Neuronal stem cell (in vitro differentiated cells): ENCODE results near the gene THADA.

ENCODE experiments used
- DNase-seq: peaks from one replicate; pipeline ENCODE4 v3.0.0-alpha.2; 2013; ENCODE audit warnings: low spot score
- H2AFZ ChIP-seq: one replicate; pipeline ENCODE4 v1.6.1; 2013; ENCODE audit warnings: mild to moderate bottlenecking, low read length, inconsistent platforms
- H2AK5ac ChIP-seq: 2 replicates; pipeline ENCODE4 v1.6.1; 2013; ENCODE audit warnings: low read depth, mild to moderate bottlenecking, inconsistent platforms, low read length, moderate library complexity, mixed read lengths
- H2BK120ac ChIP-seq: 2 replicates; pipeline ENCODE4 v1.6.1; 2013; ENCODE audit warnings: low read depth, mild to moderate bottlenecking, inconsistent platforms, low read length, moderate library complexity, mixed read lengths
- H2BK12ac ChIP-seq: one replicate; pipeline ENCODE4 v1.6.1; 2013; ENCODE audit warnings: low read length, inconsistent platforms
- H2BK15ac ChIP-seq: 2 replicates; pipeline ENCODE4 v1.6.1; 2013; ENCODE audit warnings: mild to moderate bottlenecking, low read length, inconsistent platforms, mixed read lengths
- H2BK5ac ChIP-seq: one replicate; pipeline ENCODE4 v1.6.1; 2013; ENCODE audit warnings: inconsistent platforms, mild to moderate bottlenecking, low read length, moderate library complexity
- H3K14ac ChIP-seq: one replicate; pipeline ENCODE4 v1.6.1; 2013; ENCODE audit warnings: low read length, inconsistent platforms
- H3K18ac ChIP-seq: 2 replicates; pipeline ENCODE4 v1.6.1; 2013; ENCODE audit warnings: low read length, inconsistent platforms
- H3K23ac ChIP-seq: 2 replicates; pipeline ENCODE4 v1.6.1; 2013; ENCODE audit warnings: low read depth, mild to moderate bottlenecking, mixed read lengths, low read length, inconsistent platforms; ENCODE audit not compliant: poor library complexity
- H3K27ac ChIP-seq: replicated peaks from 3 replicates; pipeline ENCODE4 v1.5.1; 2013; ENCODE audit warnings: low read length, inconsistent platforms
- H3K27me3 ChIP-seq, 3 experiments: 2 replicates each; pipeline ENCODE4 v1.6.1; 2013; ENCODE audit warnings: low read length in 3 of 3, mild to moderate bottlenecking in 2 of 3, inconsistent platforms in 1 of 3, low read depth in 1 of 3, mixed read lengths in 1 of 3, moderate library complexity in 1 of 3; ENCODE audit not compliant: control insufficient read depth in 3 of 3, insufficient read depth in 3 of 3
- H3K36me3 ChIP-seq, 2 donors: replicated peaks in 1 of 2; 2 replicates each; pipeline ENCODE4 v1.6.1; 2013; ENCODE audit warnings: low read length in 2 of 2; ENCODE audit not compliant: control insufficient read depth in 2 of 2, insufficient read depth in 2 of 2
- H3K4ac ChIP-seq: 2 replicates; pipeline ENCODE4 v1.6.1; 2013; ENCODE audit warnings: inconsistent platforms, mild to moderate bottlenecking, low read length, moderate library complexity
- H3K4me1 ChIP-seq, 2 donors: 1 replicate in 1 of 2; 2 replicates in 1 of 2; pipeline ENCODE4 v1.6.1; 2013; ENCODE audit warnings: low read length in 2 of 2, low read depth in 1 of 2; ENCODE audit not compliant: control insufficient read depth in 2 of 2, insufficient read depth in 1 of 2
- H3K4me2 ChIP-seq: one replicate; pipeline ENCODE4 v1.6.1; 2013; ENCODE audit warnings: mild to moderate bottlenecking, low read length, inconsistent platforms; ENCODE audit not compliant: insufficient read depth, poor library complexity, severe bottlenecking
- H3K4me3 ChIP-seq, 2 donors: 2 replicates each; pipeline ENCODE4 v1.5.1; 2013; ENCODE audit warnings: low read length in 2 of 2, mild to moderate bottlenecking in 2 of 2, inconsistent platforms in 1 of 2, moderate library complexity in 1 of 2
- H3K79me1 ChIP-seq: one replicate; pipeline ENCODE4 v1.6.1; 2013; ENCODE audit warnings: low read depth, mild to moderate bottlenecking, inconsistent platforms, low read length, moderate library complexity
- H3K9ac ChIP-seq: one replicate; pipeline ENCODE4 v1.6.1; 2013; ENCODE audit warnings: mild to moderate bottlenecking, low read depth, low read length, inconsistent platforms; ENCODE audit not compliant: poor library complexity
- H3K9me3 ChIP-seq, 2 donors: replicated peaks in 1 of 2; 2 replicates each; pipeline versions ENCODE3 to v1.6.1; 2013; ENCODE audit warnings: low read length in 2 of 2, mild to moderate bottlenecking in 2 of 2, inconsistent platforms in 1 of 2, low read depth in 1 of 2, mixed read lengths in 1 of 2, moderate library complexity in 1 of 2; ENCODE audit not compliant: control insufficient read depth in 2 of 2, insufficient read depth in 1 of 2
- H4K8ac ChIP-seq: one replicate; pipeline ENCODE4 v1.6.1; 2013; ENCODE audit warnings: low read depth, mild to moderate bottlenecking, inconsistent platforms, low read length, moderate library complexity
- H4K91ac ChIP-seq: one replicate; pipeline ENCODE4 v1.6.1; 2013; ENCODE audit warnings: low read length, low read depth, mild to moderate bottlenecking, inconsistent platforms; ENCODE audit not compliant: poor library complexity
- WGBS, 2 donors: extraction: QIAGEN DNeasy Blood & Tissue Kit; methylation state at CpG; one replicate each; pipeline ENCODE4 v1.1.7; 2013; ENCODE audit warnings: missing lambda C conversion rate in 2 of 2, mixed read lengths in 1 of 2; ENCODE audit not compliant: insufficient read length in 2 of 2, insufficient replicate concordance in 1 of 2; ENCODE audit errors: extremely low coverage in 2 of 2; 5-methylcytosine and 5-hydroxymethylcytosine counted together

The THADA gene

DNA sequence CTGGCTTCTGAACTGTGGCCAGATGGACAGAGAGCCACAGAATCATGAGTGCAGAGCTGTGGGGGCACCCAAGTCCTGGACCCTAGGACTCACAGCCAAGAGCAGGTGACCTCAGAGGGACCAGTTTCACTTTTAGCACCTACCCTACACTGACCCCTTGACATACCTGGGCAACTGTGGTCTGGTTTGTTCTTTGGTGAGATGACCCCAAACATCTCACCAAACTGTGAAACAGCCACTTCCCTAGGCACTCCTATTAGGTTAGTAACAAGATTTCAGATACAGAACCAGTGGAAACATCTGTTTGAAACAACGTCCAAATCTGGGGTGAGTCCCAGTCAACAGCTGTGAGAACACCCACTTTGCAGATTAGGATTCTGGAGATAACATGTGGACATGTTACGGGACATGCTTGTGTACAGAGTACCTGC lies 367.5 kb downstream of the THADA start:
- no CpG with 5 or more reads among the region's 2 CpGs for WGBS, 2 donors
- Histone ChIP-seq H3K36me3 (peaks cover 9 to 34% of the 10 kb centered on the region in 2 donors), H3K4me2 (no peak overlapping the region), H3K23ac (no peak overlapping the region), H3K9ac (no peak overlapping the region), H4K8ac (no peak overlapping the region), H3K14ac (no peak overlapping the region), H2BK5ac (no peak overlapping the region), H2BK120ac (no peak overlapping the region), H3K4me3 (peak overlapping the region in 1 of 2 donors; percentile 93), H2BK12ac (no peak overlapping the region), H2AFZ (no peak overlapping the region), H3K4ac (no peak overlapping the region), H4K91ac (no peak overlapping the region), H2AK5ac (no peak overlapping the region), H3K4me1 (peaks cover 6 to 20% of the 10 kb centered on the region in 2 donors), H3K18ac (no peak overlapping the region), H3K27me3 (no peaks in the 10 kb centered on the region), H2BK15ac (no peak overlapping the region), H3K9me3 (no peaks in the 10 kb centered on the region), H3K27ac (no peak overlapping the region), H3K79me1 (peaks cover 13% of the 10 kb centered on the region)
- no peak for DNase-seq

DNA sequence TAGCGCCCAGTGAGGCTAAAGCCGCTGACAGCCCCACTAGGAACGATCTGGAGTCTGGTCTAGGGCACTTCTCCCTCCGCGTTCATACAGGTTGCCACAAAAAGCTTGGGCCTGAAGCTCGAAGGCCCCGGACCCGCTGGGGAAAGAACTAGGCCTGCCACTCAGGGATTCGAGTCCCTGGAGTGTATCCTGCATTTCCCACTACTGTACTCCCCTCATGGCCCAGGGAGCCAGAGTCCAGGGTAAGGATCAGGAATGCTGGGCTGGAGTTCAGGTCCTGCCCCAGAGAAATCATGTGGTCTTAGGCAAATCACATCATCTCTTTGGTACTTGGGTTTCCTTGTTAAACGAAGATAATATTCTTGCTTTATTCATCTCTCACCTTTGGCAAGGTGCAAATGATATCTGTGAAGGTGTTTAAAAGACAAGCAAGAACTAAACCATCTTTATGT lies 368.0 kb downstream of the THADA start:
- Histone ChIP-seq H3K27ac (peak overlapping the region; percentile 95), H3K4me3 (peak overlapping the region; percentile 86 to 93)
- no CpG with 5 or more reads among the region's 10 CpGs for WGBS, 2 donors

DNA sequence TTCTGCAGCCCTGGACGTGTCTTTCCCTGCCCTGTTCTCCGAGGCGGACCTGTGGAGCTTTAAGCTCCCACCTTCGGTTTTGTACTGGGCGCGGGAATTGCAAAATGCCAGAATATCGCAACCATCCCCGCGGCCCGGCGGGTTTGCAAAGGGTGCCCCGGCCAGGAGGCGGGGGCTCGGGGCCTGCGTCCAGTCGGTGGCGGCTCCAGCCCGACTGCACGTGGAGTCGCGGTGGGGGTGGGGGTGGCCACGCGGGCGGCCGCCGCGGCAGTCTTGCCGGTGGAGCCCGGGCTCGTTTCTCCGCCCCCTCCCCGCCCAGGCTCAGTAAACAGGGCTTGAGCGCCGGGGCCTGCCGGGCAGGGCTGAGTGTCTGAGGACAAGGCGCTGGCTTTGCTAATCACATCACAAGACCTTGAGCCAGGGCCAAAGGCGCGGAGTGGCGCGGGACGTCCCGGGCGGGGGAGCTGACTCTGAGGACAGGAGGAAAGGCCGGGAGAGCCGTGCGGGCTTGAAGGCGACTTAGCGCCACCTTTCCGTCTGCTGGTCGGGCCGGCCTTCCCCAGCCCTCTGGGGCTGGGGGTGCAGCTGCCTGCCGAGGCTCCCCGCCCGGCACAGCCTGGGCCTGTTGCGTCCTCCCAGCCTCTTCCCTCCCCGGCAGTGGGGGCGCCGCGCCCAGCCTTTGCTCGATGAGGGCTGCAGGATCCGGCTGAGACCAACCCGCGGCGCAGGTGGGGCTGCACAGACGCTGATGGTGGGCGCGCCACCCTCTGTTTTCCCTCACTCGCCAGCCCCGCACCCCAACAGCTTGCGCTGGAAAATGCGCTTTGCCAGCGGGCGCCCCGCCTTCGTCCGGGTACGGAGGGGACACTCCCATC lies 368.6 kb downstream of the THADA start:
- no peaks in the 10 kb centered on the region for H3K27me3 ChIP-seq
- H3K18ac ChIP-seq, result peak overlapping the region; percentile 99
- H3K14ac ChIP-seq, result peak overlapping the region; percentile 60
- peak overlapping the region; percentile 87 for H2AFZ ChIP-seq
- no peaks in the 10 kb centered on the region for H3K9me3 ChIP-seq
- peak; percentile 81 for DNase-seq
- H2BK5ac ChIP-seq, result peak overlapping the region; percentile 99
- peaks cover 9 to 45% of the 10 kb centered on the region in 2 donors for H3K36me3 ChIP-seq
- H3K4me1 ChIP-seq, result peaks cover 7 to 30% of the 10 kb centered on the region in 2 donors
- H3K27ac ChIP-seq, result peak overlapping the region; percentile 95
- peaks cover 13% of the 10 kb centered on the region for H3K79me1 ChIP-seq
- peak overlapping the region; percentile 96 for H3K4me2 ChIP-seq
- peak overlapping the region; percentile 94 for H3K9ac ChIP-seq
- peak overlapping the region; percentile 59 for H2BK15ac ChIP-seq
- H3K4ac ChIP-seq, result peak overlapping the region; percentile 86
- H2AK5ac ChIP-seq, result peak overlapping the region; percentile 1
- WGBS, 2 donors, result no CpG with 5 or more reads among the region's 77 CpGs
- H4K8ac ChIP-seq, result peak overlapping the region; percentile 9
- no peak overlapping the region for H4K91ac ChIP-seq
- no peak overlapping the region for H2BK12ac ChIP-seq
- peak overlapping the region; percentile 86 to 93 for H3K4me3 ChIP-seq
- H3K23ac ChIP-seq, result peak overlapping the region; percentile 99
- peak overlapping the region; percentile 95 for H2BK120ac ChIP-seq

More for the DNA sequence above, 368.0 kb downstream of the THADA start:
- Histone ChIP-seq H2BK12ac (no peak overlapping the region), H2BK120ac (no peak overlapping the region), H2AK5ac (peak overlapping the region; percentile 1), H3K79me1 (peaks cover 13% of the 10 kb centered on the region), H3K27me3 (no peaks in the 10 kb centered on the region), H3K14ac (no peak overlapping the region), H4K8ac (no peak overlapping the region), H3K9me3 (no peaks in the 10 kb centered on the region), H3K4me1 (peaks cover 6 to 24% of the 10 kb centered on the region in 2 donors), H3K9ac (peak overlapping the region; percentile 83), H3K18ac (peak overlapping the region; percentile 99), H3K4me2 (peak overlapping the region; percentile 96), H3K36me3 (peaks cover 9 to 39% of the 10 kb centered on the region in 2 donors), H3K4ac (no peak overlapping the region), H2AFZ (peak overlapping the region; percentile 87), H4K91ac (no peak overlapping the region), H2BK15ac (no peak overlapping the region), H3K23ac (peak overlapping the region; percentile 99), H2BK5ac (peak overlapping the region; percentile 99)
- DNase-seq, result no peak

DNA sequence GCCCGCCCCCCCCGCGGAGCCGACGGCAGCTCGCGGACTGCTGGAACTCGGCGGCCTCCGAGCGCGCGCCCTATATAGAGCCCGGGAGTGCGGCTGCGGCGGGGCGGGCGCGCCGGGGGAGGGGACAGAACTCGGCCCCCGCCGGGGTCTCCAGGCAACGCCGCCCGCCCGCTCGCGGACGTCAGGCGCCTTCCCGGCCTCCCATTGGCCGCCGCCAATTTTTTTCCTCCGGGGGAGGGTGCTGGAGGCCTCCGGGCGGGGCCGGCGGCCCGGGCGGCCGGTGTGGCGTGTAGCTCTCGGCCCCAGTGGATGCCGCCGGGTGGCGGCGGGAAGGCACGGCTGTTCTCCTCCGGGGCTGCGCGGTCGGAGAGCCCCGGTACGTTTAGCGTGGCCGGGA lies 369.3 kb downstream of the THADA start, which contains the start of gene ZFP36L2:
TSS of gene ZFP36L2 (minus strand) at position 49 of the 397 bp plus-strand sequence. CDS start 291 bp downstream, outside the sequence.
- peak within 1 kb of the TSS; percentile 100 for H2BK5ac ChIP-seq
- peak within 1 kb of the TSS; percentile 17 for H2BK12ac ChIP-seq
- H4K91ac ChIP-seq, result peak within 1 kb of the TSS; percentile 89
- H3K9me3 ChIP-seq, result no peaks in the 10 kb centered on the region
- H3K18ac ChIP-seq, result peak within 1 kb of the TSS; percentile 100
- peak within 1 kb of the TSS; percentile 99 for H3K23ac ChIP-seq
- H3K36me3 ChIP-seq, result peaks cover 9 to 45% of the 10 kb centered on the region in 2 donors
- peak within 1 kb of the TSS; percentile 86 for H3K4ac ChIP-seq
- DNase-seq, result peak; percentile 89
- H3K27me3 ChIP-seq, result no peaks in the 10 kb centered on the region
- H3K4me2 ChIP-seq, result peak within 1 kb of the TSS; percentile 96
- peak within 1 kb of the TSS; percentile 93 for H2BK15ac ChIP-seq
- H3K4me3 ChIP-seq, result peak within 1 kb of the TSS; percentile 93 to 95
- WGBS, 2 donors, result no CpG with 5 or more reads among the region's 58 CpGs
- peak within 1 kb of the TSS; percentile 95 for H2BK120ac ChIP-seq
- peak within 1 kb of the TSS; percentile 95 for H3K27ac ChIP-seq
- peak within 1 kb of the TSS; percentile 98 for H3K9ac ChIP-seq
- H4K8ac ChIP-seq, result peak within 1 kb of the TSS; percentile 9
- H3K14ac ChIP-seq, result peak within 1 kb of the TSS; percentile 97
- peaks cover 13% of the 10 kb centered on the region for H3K79me1 ChIP-seq
- peak within 1 kb of the TSS; percentile 97 for H2AK5ac ChIP-seq
- peaks cover 7 to 34% of the 10 kb centered on the region in 2 donors for H3K4me1 ChIP-seq
- peak within 1 kb of the TSS; percentile 87 for H2AFZ ChIP-seq
